Vagina (tissue), 2 donors: ENCODE measurements around the gene CABP1.

Source experiments
- CTCF ChIP-seq, 3 experiments: fragments of 450-650 bp in 2 of 3; fragments of 200-600 bp in 1 of 3; sonication (generic) in 1 of 3; IDR thresholded peaks; one replicate each; pipeline ENCODE4 v1.5.1; 2017 to 2019; ENCODE audit warnings: antibody characterized with exemption in 3 of 3, mild to moderate bottlenecking in 2 of 3, moderate library complexity in 2 of 3
- POLR2A ChIP-seq, 2 donors: fragments of 450-650 bp; IDR thresholded peaks; one replicate each; pipeline ENCODE4 v1.6.1; 2017; ENCODE audit warnings: antibody characterized with exemption in 2 of 2, mild to moderate bottlenecking in 2 of 2, moderate library complexity in 2 of 2
- POLR2AphosphoS5 ChIP-seq, 2 donors: sonication (generic); formaldehyde crosslinking; IDR thresholded peaks; one replicate each; pipeline ENCODE4 v1.9.0; 2017; ENCODE audit warnings: antibody characterized with exemption in 2 of 2, mild to moderate bottlenecking in 2 of 2, low read depth in 1 of 2; ENCODE audit not compliant: insufficient read depth in 1 of 2

GRCh38 chr12:120668868-120669840, 28.7 kb downstream of the CABP1 start:
- TF ChIP-seq CTCF (IDR thresholded peaks at IDR 0.05) (no peak), POLR2AphosphoS5 (IDR thresholded peaks at IDR 0.05; ENCODE audit: insufficient read depth in 1 of 2, low read depth in 1 of 2) (no peak), POLR2A (IDR thresholded peaks at IDR 0.05) (no peak)
